HUDEP-2 (cell line): ENCODE data around the gene DUOX1.

Experiments used
- DNase-seq, 76 experiments: peaks; one replicate each; lab custom pipeline; 2025; ENCODE audit not compliant: unreplicated experiment in 76 of 76; lab: John Stamatoyannopoulos, UW

Gene DUOX1

GRCh38 chr15:45185069-45185779 is 55.4 kb downstream of the DUOX1 start:
- DNase-seq, result no peak

- no peak for DNase-seq
Observed at GRCh38 chr15:45185903-45186770, 56.3 kb downstream of the DUOX1 start.

DNA sequence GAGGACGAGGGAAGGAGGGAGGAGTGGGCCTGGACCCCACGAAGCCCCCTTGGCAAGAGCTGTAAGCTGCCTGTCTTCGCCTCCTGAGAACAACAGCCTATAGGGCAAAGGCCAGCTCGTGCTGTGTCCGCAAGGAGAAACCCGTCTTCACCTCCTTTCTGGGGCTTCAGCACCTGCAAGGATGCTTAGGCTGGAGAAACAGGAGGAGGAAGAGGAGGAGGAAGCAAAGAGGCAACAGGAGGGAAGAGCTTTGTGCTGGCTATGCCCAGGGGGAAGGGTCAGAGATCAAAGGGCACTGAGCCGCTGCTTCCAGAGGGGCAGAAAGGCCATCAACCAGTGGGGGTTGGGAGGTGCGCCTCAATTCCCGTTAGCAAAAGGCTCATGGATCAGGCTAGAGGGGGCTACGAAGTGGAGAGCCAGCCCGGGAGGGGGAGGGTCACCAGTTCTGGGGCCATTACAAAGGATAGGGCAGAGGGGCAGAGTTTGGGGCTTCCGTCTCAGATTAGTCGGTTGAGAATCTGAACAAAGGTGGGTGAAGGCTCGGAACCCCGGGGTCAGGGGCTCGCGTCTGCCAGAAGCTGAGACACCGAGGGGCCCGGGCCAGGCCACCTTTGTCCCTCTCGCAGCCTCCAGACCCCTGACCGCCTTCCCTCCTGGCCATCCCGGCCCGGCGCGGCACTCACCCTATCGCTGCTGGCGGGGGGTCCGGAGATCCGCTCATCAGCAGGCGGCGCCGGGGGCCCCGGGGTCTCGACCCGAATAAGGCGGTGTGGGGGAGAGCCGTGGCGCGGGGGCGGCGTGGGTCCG is 57.2 kb downstream of the DUOX1 start:
- no peak for DNase-seq

- DNase-seq, result no peak
Observed at GRCh38 chr15:45187578-45187893, 57.7 kb downstream of the DUOX1 start.

DNA sequence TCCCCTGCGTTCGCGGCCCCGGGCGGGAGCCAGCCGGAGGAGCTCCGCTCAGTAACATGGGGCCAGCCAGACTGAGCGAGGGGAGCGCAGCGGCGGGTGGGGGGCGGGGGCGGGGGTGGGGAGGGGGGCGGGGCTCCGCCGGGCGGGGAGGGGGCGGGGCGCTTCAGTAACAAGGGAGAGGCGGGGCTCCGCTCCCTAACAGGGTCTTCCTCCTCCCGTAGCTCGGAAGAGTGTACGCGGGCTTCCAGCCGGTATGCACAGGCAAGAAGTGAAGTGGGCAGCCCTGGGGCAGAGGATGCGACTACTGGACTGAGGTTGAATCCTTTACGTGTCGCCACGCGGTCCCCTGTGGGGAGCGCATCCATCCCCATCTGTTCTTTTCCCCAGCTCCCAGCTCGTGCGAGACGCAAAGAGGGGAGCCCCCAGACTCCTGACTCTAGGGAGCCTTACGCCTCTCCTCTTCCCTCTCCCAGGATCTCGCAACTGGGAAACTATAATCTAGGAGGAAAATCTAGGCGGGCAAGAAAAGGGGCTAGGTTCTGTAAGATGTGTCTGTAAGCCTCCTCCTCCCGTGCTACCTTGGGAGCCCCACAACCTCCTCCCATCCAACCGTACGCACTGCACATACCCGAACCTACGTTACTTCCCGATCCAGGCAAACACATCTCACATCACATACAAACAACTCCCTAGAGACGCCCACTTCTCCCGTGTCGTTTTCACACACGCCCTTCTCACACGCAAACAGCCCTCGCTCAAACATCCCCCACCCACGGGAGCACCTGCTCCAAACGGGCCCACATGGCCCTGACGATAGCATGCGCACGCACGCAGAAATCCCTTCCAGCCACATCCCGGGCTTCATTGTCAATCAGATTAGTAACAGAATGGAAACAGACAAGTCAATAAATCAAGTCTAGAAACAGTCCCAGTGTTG is 58.4 kb downstream of the DUOX1 start, which contains the start of gene SHF:
TSS of gene SHF (minus strand) at position 73 of the 937 bp plus-strand sequence. CDS start at position 58, 15 bp downstream.
- no peak for DNase-seq

DNA sequence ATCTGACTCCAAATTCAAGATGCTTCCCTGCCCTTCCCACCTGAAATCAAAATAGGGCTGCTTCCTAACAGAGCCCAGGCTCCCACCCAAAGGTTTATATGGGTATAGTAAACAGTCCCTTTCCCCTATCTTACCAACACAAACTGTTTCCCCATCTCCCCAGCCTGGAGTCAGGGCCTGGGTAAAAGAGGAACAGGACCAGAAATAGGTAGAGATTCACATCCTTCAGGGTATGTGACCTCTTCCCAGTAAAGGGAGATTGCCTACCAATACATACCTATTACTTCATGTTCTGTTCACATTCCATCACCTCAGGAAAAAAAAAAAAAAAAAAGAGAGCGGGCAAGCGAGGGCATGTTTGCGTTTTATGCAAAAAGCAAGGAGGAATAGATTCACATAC is 67.7 kb downstream of the DUOX1 start:
- DNase-seq, result no peak

- DNase-seq, result peak; percentile 46 to 98 (median 87)
Observed at GRCh38 chr15:45198337-45199135, 68.7 kb downstream of the DUOX1 start.

- peak in 12 of 76 experiments; percentile 6 to 43 (median 14) for DNase-seq
Observed at GRCh38 chr15:45199136-45199810, 69.5 kb downstream of the DUOX1 start.

DNA sequence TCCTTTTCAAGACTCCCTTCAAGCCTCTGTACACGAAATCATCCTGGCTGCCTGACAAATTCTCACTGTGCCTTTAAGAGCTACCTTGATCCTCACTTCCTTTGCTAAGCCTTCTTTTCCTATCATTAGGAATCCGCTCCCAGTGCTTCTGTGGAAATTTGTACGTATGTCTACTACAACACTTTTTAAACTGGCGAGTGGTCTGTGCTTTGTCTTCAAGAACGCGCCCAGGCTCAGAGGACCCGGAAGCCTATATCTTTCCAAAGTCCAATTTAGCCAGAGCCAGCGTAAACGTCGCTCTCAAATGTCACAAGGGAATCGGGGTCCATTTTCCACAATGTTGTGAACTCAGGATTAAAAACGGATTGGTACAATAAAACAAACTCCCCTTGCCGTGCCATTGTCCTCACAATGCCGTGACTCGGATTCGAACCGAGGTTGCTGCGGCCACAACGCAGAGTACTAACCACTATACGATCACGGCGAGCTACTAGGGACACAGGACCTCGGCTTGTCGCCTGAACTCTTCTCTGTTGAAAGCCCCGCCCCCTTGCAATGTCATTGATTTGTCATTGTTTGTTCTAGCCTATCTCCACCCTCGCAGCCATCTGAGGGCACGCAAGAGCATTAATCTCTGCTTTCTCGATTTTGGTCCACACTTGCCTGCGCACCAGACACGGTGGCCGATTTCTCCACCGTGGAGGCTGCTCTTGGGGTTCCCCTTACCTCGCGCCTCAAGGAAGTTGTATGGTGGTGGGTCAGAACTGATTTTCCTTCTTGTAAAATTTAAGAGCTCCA is 70.4 kb downstream of the DUOX1 start:
- DNase-seq, result peak; percentile 37 to 96 (median 89)

- DNase-seq, result peak in 75 of 76 experiments; percentile 26 to 93 (median 78)
Observed at GRCh38 chr15:45200799-45201556, 71.2 kb downstream of the DUOX1 start.

DNA sequence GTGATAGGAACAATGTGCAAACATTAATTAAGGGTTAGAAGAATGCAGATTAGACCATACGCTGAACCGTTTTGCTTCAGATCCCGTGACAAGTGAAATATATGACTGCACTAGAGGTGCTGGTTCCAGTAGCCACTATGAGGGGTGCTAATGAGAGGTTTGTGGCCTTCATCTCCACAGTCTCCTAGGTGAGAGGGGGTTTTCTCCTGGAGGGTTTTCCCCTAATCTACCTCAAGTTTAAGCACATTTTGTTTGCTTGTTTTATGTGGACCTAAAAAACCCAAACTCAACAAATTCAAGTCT is 71.7 kb downstream of the DUOX1 start:
- DNase-seq, result no peak

- DNase-seq, result no peak
Observed at GRCh38 chr15:45201869-45202268, 72.1 kb downstream of the DUOX1 start.

GRCh38 chr15:45203182-45203581 is 73.4 kb downstream of the DUOX1 start:
- no peak for DNase-seq

- peak in 58 of 76 experiments; percentile 2 to 69 (median 34) for DNase-seq
Observed at GRCh38 chr15:45205192-45205591, 75.4 kb downstream of the DUOX1 start.

GRCh38 chr15:45212493-45212892 is 82.7 kb downstream of the DUOX1 start:
- DNase-seq, result peak in 1 of 76 experiments; percentile 11
